NCI-H1417 (cell line): ENCODE measurements around the gene TPM4.

ENCODE experiments used
- DNase-seq, 3 experiments: peaks; one replicate each; lab custom pipeline; 2025; lab: John Stamatoyannopoulos, UW

TPM4 gene

GRCh38 chr19:16127776-16128371 is 51.6 kb downstream of the TPM4 start:
- DNase-seq, result no peak

GRCh38 chr19:16131648-16132047 is 55.4 kb downstream of the TPM4 start:
- no peak for DNase-seq

GRCh38 chr19:16133818-16134217 is 57.5 kb downstream of the TPM4 start:
- no peak for DNase-seq

GRCh38 chr19:16134510-16134909 is 58.2 kb downstream of the TPM4 start:
- no peak for DNase-seq

- DNase-seq, result no peak
Observed at GRCh38 chr19:16135430-16136127, 59.3 kb downstream of the TPM4 start.

GRCh38 chr19:16136185-16136999 is 60.1 kb downstream of the TPM4 start:
- peak in 1 of 3 experiments; percentile 31 for DNase-seq

GRCh38 chr19:16139752-16140151 is 63.5 kb downstream of the TPM4 start:
- DNase-seq, result no peak

- no peak for DNase-seq
Observed at GRCh38 chr19:16141043-16141442, 64.7 kb downstream of the TPM4 start.

GRCh38 chr19:16142032-16142580 is 65.8 kb downstream of the TPM4 start:
- DNase-seq, result no peak

- peak in 2 of 3 experiments; percentile 66 to 73 for DNase-seq
Observed at GRCh38 chr19:16143399-16144215, 67.3 kb downstream of the TPM4 start, which contains the start of gene HSH2D. TSS of gene HSH2D (plus strand) at chr19:16143685. CDS start at chr19:16148751, 5,066 bp downstream.

GRCh38 chr19:16144216-16144581 is 67.9 kb downstream of the TPM4 start:
- no peak for DNase-seq

- no peak for DNase-seq
Observed at GRCh38 chr19:16146112-16146511, 69.8 kb downstream of the TPM4 start.

- no peak for DNase-seq
Observed at GRCh38 chr19:16148443-16149229, 72.3 kb downstream of the TPM4 start.
